Measurements from ENCODE around the gene TNFSF12.

The TNFSF12 gene

DNA sequence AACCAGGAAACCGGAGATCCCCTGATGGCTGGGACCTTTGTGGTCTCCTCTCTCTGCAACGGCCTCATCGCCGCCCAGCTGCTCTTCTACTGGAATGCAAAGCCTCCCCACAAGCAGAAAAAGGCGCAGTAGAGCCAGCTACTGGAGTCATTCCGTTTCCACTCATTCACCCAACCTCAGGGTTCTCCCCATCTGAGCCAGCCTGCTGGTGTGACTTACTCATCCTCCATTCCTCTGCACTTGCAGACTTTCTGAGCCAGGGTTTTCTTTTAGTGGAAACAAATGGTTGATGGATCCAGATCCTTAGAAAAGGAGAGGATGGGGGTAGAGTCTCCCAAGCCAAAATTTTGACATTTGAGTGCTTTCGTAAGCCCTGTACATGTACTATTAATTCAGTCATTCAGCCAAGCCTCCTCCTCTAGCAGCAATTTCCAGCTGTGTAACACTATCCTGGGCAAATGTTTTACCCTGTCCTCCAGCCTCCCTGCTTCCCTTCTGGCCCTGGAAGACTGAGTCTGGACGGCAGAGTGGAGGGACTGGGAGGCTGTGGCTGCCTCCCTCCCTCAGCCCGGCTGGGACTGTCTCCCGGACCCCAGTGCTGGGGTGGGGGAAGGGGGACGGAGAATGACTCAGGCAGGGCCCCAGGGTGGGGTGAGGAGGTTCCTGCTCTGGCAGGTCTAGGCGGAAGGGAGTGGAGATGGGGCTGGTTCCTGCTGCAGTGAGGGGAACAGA is 38.7 kb downstream of the TNFSF12 start:
- H3K4me3 ChIP-seq (IDR thresholded peaks at IDR 0.05; ENCODE audit: insufficient read depth, low read depth, low read length), result no peak overlapping the region
- no peaks in the 10 kb centered on the region for H3K27me3 ChIP-seq (ENCODE audit: insufficient read depth, low read depth)
- H3K36me3 ChIP-seq (ENCODE audit: insufficient read depth), result no peaks in the 10 kb centered on the region
- H3K4me2 ChIP-seq, result no peak overlapping the region
- H3K79me2 ChIP-seq (ENCODE audit: insufficient read depth, low read depth), result no peaks in the 10 kb centered on the region
- no peaks in the 10 kb centered on the region for H3K4me1 ChIP-seq (ENCODE audit: low read depth, poor library complexity, severe bottlenecking)
- TF ChIP-seq, protein P1, sequence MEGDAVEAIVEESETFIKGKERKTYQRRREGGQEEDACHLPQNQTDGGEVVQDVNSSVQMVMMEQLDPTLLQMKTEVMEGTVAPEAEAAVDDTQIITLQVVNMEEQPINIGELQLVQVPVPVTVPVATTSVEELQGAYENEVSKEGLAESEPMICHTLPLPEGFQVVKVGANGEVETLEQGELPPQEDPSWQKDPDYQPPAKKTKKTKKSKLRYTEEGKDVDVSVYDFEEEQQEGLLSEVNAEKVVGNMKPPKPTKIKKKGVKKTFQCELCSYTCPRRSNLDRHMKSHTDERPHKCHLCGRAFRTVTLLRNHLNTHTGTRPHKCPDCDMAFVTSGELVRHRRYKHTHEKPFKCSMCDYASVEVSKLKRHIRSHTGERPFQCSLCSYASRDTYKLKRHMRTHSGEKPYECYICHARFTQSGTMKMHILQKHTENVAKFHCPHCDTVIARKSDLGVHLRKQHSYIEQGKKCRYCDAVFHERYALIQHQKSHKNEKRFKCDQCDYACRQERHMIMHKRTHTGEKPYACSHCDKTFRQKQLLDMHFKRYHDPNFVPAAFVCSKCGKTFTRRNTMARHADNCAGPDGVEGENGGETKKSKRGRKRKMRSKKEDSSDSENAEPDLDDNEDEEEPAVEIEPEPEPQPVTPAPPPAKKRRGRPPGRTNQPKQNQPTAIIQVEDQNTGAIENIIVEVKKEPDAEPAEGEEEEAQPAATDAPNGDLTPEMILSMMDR (conservative IDR thresholded peaks at IDR 0.05; ENCODE audit: low read depth, low read length), result no peak
- no peaks in the 10 kb centered on the region for H4K20me1 ChIP-seq (ENCODE audit: insufficient read depth)
- H3K9ac ChIP-seq, result no peak overlapping the region
- H2AFZ ChIP-seq (ENCODE audit: low read depth), result no peak overlapping the region
- no peak overlapping the region for H3K27ac ChIP-seq

DNA sequence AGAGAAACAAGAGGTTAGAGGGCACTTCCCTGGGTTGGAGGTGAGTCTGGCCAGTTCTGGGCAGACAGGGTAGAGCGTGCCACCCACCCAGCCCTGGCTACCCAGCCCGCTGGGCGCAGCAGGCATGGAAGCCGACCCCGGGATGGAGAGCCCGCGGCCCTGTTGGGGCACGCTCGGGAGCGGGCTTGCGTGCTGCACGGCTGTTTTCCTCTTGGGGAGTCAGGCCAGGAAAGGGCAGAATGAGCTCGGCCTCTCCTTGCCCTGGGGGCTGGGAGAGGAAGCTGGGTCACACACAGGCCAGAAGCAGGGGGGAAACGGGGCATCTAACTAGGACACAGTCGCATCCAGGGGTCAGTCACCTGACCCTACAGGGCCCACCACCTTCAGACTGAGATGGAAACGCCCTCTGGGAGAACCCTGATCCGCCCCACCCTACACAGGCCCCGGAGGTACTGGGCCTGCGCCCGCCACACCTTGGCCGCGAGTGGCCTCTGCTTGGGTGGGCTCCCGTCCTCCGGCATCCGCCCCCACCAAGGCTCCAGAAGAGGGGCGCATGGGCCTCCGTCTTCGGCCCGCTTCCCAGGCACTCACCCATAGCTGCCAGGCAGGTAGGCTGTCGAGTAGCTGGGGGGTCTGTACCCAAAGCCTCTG is 39.8 kb downstream of the TNFSF12 start:
- Histone ChIP-seq H3K79me2 (ENCODE audit: insufficient read depth, low read depth) (no peaks in the 10 kb centered on the region), H3K9ac (no peak overlapping the region), H3K27ac (no peak overlapping the region), H2AFZ (ENCODE audit: low read depth) (no peak overlapping the region), H3K4me2 (no peak overlapping the region), H3K4me1 (ENCODE audit: low read depth, poor library complexity, severe bottlenecking) (no peaks in the 10 kb centered on the region), H3K27me3 (ENCODE audit: insufficient read depth, low read depth) (no peaks in the 10 kb centered on the region), H4K20me1 (ENCODE audit: insufficient read depth) (no peaks in the 10 kb centered on the region), H3K36me3 (ENCODE audit: insufficient read depth) (no peaks in the 10 kb centered on the region), H3K4me3 (IDR thresholded peaks at IDR 0.05; ENCODE audit: insufficient read depth, low read depth, low read length) (no peak overlapping the region)
- TF ChIP-seq, protein P1 (conservative IDR thresholded peaks at IDR 0.05; ENCODE audit: low read depth, low read length), result no peak

DNA sequence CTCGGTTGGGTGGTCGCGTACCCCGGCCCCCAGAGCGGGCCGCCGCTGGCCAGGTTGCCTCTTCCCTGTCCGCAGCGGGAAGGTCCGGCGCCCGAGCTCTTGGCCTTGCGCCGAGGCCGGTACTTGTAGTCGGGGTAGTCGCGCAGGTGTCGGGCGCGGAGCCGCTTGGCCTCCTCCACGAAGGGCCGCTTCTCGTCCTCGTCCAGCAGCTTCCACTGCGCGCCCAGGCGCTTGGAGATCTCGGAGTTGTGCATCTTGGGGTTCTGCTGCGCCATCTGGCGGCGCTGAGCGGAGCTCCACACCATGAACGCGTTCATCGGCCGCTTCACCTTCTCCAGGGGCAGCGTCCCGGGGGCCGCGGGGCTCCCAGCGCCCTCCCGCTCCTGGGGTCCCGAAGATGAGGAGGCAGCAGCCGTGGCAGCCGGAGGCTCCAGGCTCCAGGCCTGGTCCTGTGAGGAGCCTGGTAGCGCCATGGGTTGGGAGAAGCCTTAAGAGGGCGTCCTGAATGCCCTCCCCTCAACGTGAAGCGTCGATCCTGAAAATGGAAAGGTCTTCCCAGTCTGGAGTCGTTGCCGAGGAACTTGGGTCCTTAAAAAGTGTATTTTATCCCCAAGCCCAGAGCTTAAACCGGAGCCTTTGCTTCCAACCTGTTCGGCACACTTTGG is 40.5 kb downstream of the TNFSF12 start:
- H3K4me3 ChIP-seq (IDR thresholded peaks at IDR 0.05; ENCODE audit: insufficient read depth, low read depth, low read length), result no peak overlapping the region
- H2AFZ ChIP-seq (ENCODE audit: low read depth), result no peak overlapping the region
- H4K20me1 ChIP-seq (ENCODE audit: insufficient read depth), result no peaks in the 10 kb centered on the region
- H3K9ac ChIP-seq, result no peak overlapping the region
- H3K27me3 ChIP-seq (ENCODE audit: insufficient read depth, low read depth), result no peaks in the 10 kb centered on the region
- no peak overlapping the region for H3K4me2 ChIP-seq
- no peaks in the 10 kb centered on the region for H3K36me3 ChIP-seq (ENCODE audit: insufficient read depth)
- TF ChIP-seq, protein P1 (conservative IDR thresholded peaks at IDR 0.05; ENCODE audit: low read depth, low read length), result no peak
- H3K4me1 ChIP-seq (ENCODE audit: low read depth, poor library complexity, severe bottlenecking), result no peaks in the 10 kb centered on the region
- H3K27ac ChIP-seq, result no peak overlapping the region
- no peaks in the 10 kb centered on the region for H3K79me2 ChIP-seq (ENCODE audit: insufficient read depth, low read depth)

DNA sequence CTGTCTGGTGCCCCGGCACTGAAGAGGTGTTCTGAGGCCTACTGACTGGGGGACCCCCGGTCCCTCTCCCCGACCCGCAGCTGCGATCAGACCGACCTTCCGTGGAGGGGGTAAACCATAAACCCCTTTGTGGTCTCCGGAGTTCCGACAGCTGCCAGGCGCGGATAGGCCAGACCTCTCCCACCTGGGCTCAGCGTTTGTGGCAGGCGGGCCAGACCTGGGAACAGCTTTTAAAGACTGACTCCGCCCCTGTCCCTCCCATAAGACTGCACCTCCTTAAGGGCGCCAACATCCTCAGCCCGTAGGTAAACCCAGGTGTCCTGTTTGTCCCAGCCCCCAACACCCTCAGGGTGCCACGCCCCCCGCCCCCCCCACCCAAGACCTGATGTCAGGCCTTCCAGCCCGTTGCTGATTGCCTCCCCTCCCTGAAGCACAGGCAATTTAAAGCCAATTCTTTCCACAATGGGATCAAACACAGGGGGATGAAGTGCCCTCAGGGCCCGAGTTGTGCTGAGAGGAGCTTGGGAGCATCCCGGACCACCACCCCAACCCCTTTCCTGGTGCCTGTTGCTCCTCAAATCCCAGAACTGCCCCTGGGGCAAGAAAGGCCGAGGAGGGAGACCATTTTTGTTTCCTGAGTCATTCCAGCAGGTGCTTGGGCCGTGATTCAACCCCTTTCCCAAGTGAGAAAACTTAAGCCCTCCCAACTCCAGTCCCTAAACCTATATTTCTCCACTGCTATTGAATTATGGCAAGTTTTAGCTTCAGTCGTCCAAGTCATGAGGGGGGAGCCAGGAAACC is 41.2 kb downstream of the TNFSF12 start, which contains the start of gene SOX15:
Gene SOX15 (minus strand): TSS at position 204 of the 801 bp plus-strand sequence. CDS start 418 bp downstream, outside the sequence.
- Histone ChIP-seq H3K4me3 (IDR thresholded peaks at IDR 0.05; ENCODE audit: insufficient read depth, low read depth, low read length) (no peak within 1 kb of the TSS), H3K36me3 (ENCODE audit: insufficient read depth) (no peaks in the 10 kb centered on the region), H3K4me1 (ENCODE audit: low read depth, poor library complexity, severe bottlenecking) (no peaks in the 10 kb centered on the region), H3K79me2 (ENCODE audit: insufficient read depth, low read depth) (no peaks in the 10 kb centered on the region), H4K20me1 (ENCODE audit: insufficient read depth) (no peaks in the 10 kb centered on the region), H3K4me2 (no peak within 1 kb of the TSS), H3K27me3 (ENCODE audit: insufficient read depth, low read depth) (no peaks in the 10 kb centered on the region), H3K27ac (no peak within 1 kb of the TSS), H2AFZ (ENCODE audit: low read depth) (no peak within 1 kb of the TSS), H3K9ac (no peak within 1 kb of the TSS)
- TF ChIP-seq, protein P1 (conservative IDR thresholded peaks at IDR 0.05; ENCODE audit: low read depth, low read length), result no peak
